ENCODE measurements around the gene FBXO36. TPM values are rescaled to one million over a fixed set of nuclear protein-coding genes. Genes with fewer than 3 reads are reported as not detected.

FBXO36 gene
- total RNA-seq, 4 donors from 2014 or later, result 2.7 to 7.3 (median 4.2) TPM

- H3K27ac ChIP-seq, result no peak overlapping the region
- H3K27me3 ChIP-seq, result no peaks in the 10 kb centered on the region
- H3K4me1 ChIP-seq, result peaks cover 0 to 14% (median 4%) of the 10 kb centered on the region in 4 donors
- H3K4me3 ChIP-seq, result no peak overlapping the region
- H3K36me3 ChIP-seq, result peaks cover 0 to 4% (median 0%) of the 10 kb centered on the region in 3 donors
- no peak for DNase-seq (ENCODE audit: low spot score in 2 of 2)
- WGBS, 2 donors, result 87 to 90% methylated on average over 2 of the region's 2 CpGs
- H3K9me3 ChIP-seq, result no peaks in the 10 kb centered on the region
- TF ChIP-seq EP300 (IDR thresholded peaks at IDR 0.05), result no peak
- TF ChIP-seq CTCF (IDR thresholded peaks at IDR 0.05), result no peak
- TF ChIP-seq POLR2A (IDR thresholded peaks at IDR 0.05), result no peak
Observed at GRCh38 chr2:230053753-230054478, 131.6 kb downstream of the FBXO36 start.

GRCh38 chr2:230060672-230061293, 138.5 kb downstream of the FBXO36 start:
- Histone ChIP-seq H3K9me3 (no peaks in the 10 kb centered on the region), H3K27ac (no peak overlapping the region), H3K4me1 (no peaks in the 10 kb centered on the region), H3K36me3 (peaks cover 0 to 6% (median 0%) of the 10 kb centered on the region in 3 donors), H3K4me3 (no peak overlapping the region), H3K27me3 (no peaks in the 10 kb centered on the region)
- 66 to 72% methylated on average over 3 of the region's 3 CpGs for WGBS, 2 donors
- TF ChIP-seq EP300 (IDR thresholded peaks at IDR 0.05), result no peak
- no peak for TF ChIP-seq POLR2A (IDR thresholded peaks at IDR 0.05)
- TF ChIP-seq CTCF (IDR thresholded peaks at IDR 0.05), result no peak
- no peak for DNase-seq (ENCODE audit: low spot score in 2 of 2)

Small RNAs within 50 kb of the gene (small RNA-seq; reads per million reads assigned to genes)
- gene RNU6-1027P, result not detected
- gene RNU6-613P, result not detected
- not detected for gene RNU6-964P
- not detected for gene RNY4P19

Other genes starting within 250 kb of the FBXO36 start
- gene DNER, start 207.9 kb upstream of the FBXO36 start, total RNA-seq, result 10 to 100 TPM in 1 of 4 donors, 1 to 10 TPM in 3; 1.5 to 13.1 (median 4.7) TPM
- gene TRIP12, start 494 bp upstream of the FBXO36 start, total RNA-seq, result 100 to 1,000 TPM; 190 to 210 (median 202) TPM
- 10 to 100 TPM in 1 of 4 donors, 1 to 10 TPM in 3; 7.5 to 11.4 (median 9.1) TPM for gene SLC16A14, start 146.4 kb downstream of the FBXO36 start, total RNA-seq